GM10248 (cell line): ENCODE data around the gene MMD.
"Not testable (repeated sequence)": the region's sequence is repeated elsewhere in the genome, so short reads cannot be mapped to it uniquely, and the experiment has no call there.

Experiments used
- CTCF ChIA-PET: fragments of 300-600 bp; sonication (Branson Sonifier 250); formaldehyde crosslinking; extraction: SDS; loops from one replicate; lab custom pipeline; 2021; ENCODE audit warnings: antibody characterized with exemption; lab: Yijun Ruan, JAX
- POLR2A ChIA-PET: fragments of 350-650 bp; sonication (Branson Sonifier 250); formaldehyde crosslinking; extraction: SDS; loops from one replicate; lab custom pipeline; 2020; ENCODE audit warnings: antibody characterized with exemption; lab: Yijun Ruan, JAX
- DNase-seq: peaks from one replicate; pipeline ENCODE4 v3.0.0; 2012; ENCODE audit errors: extremely low spot score
- TF ChIP-seq, protein P1 (sequence below): IDR thresholded peaks from 2 replicates; pipeline ENCODE4 v1.5.1; 2012; ENCODE audit warnings: mild to moderate bottlenecking, low read depth; ENCODE audit errors: extremely low read depth, missing control alignments, control extremely low read depth

The MMD gene

DNA sequence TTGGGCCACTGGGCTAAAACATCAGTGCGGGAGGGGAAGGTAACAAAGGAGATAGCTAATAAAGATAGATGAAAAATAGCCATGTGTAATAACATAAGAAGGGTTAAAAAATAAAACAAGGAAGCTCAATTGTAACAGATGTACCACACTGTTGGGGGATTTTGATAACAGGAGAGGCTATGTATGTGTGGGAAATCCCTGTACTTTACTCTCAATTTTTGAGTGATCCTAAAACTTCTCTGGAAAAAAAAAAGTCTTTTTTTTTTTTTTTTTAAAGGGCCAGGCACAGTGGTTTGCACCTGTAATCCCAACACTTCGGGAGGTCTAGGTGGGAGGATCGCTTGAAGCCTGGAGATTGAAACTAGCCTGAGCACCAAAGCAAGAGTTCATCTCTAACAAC lies 1.9 kb upstream of the MMD start:
- TF ChIP-seq, protein P1, sequence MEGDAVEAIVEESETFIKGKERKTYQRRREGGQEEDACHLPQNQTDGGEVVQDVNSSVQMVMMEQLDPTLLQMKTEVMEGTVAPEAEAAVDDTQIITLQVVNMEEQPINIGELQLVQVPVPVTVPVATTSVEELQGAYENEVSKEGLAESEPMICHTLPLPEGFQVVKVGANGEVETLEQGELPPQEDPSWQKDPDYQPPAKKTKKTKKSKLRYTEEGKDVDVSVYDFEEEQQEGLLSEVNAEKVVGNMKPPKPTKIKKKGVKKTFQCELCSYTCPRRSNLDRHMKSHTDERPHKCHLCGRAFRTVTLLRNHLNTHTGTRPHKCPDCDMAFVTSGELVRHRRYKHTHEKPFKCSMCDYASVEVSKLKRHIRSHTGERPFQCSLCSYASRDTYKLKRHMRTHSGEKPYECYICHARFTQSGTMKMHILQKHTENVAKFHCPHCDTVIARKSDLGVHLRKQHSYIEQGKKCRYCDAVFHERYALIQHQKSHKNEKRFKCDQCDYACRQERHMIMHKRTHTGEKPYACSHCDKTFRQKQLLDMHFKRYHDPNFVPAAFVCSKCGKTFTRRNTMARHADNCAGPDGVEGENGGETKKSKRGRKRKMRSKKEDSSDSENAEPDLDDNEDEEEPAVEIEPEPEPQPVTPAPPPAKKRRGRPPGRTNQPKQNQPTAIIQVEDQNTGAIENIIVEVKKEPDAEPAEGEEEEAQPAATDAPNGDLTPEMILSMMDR: no peak
- ChIA-PET CTCF (interaction anchor here (1.0 to 1.7 kb wide), 2 partner anchors 10 to 18 kb away, joined by 3 to 4 read pairs; no protein-coding TSS in a partner anchor), POLR2A (no interaction called here)
- no peak for DNase-seq

DNA sequence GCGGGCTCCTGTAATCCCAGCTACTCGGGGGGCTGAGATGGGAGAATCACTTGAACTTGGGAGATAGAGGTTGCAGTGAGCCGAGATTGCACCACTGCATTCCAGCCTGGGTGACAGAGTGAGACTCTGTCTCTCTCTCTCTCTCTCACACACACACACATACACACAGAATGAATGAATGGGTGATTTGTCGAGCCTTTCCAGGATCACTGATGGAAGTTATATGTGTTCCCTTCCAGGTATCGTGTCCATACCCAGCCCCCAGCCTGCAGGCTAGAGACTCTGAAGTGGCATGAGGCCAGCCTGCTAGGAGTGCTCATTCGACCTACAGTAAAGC lies 1.2 kb upstream of the MMD start:
- DNase-seq, POLR2A ChIA-PET: not testable (repeated sequence)
- CTCF ChIA-PET: interaction anchor here (1.0 to 1.7 kb wide), 2 partner anchors 10 to 18 kb away, joined by 3 to 4 read pairs; no protein-coding TSS in a partner anchor

DNA sequence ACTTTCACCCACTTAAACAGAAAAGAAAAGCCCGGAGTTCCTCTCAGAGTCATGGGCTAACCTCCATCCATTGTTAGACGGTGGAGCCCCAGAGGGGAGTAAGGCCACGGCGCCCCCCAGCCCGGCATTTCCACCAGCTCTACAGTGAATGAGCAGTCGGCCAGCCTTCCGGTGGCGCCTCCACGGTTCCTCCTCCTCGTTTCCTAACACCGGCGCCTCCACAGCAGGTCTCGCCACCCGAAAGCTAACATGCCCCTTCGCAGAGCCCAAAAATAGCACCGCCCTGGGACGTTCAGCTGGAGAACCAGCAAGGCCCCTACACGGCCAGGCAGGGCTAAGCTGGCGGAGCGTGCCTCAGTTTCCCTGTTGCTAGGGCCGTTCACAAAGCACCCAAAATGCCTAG lies 858 bp downstream of the MMD start:
- TF ChIP-seq, protein P1: no peak
- DNase-seq: peak; percentile 30
- CTCF ChIA-PET: interaction anchor here (1.1 to 2.3 kb wide), 6 partner anchors 10 to 95 kb away, joined by 3 to 7 read pairs (median 4); no protein-coding TSS in a partner anchor
- POLR2A ChIA-PET: no interaction called here

DNA sequence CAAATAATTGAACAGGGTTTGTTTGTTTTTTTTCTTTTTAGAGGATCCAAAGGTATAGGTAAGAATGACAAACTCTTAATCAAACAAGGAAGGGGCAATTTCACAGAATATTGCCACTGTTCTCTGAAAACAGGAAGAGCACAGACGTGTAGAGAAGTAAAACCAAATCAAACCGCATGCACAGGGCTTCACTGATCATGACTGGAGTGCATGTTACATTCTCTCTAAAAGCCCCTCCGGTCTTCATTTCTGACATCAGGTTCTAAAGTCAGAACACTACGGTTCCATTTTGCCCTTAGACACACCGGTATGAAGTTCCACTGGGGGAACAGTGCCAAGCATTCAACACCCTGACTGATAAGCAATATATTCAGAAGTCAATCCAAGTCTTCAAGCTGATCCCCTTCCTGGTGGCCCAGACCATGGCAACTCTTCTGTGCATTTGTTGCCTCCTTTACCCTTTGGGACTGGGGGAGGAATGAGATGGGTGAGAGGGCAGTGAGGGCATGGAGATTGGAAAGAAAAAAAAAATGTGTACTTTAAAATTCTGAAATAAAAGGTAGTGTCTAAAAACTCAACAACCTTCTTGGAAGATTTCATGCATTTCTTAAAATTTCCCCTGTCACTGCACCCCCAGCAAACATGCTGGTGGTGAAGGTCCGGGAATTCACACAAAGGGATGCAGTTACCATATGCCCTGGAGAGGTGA lies 1.4 kb downstream of the MMD start:
- DNase-seq: peak; percentile 47
- ChIA-PET CTCF (interaction anchor here (1.1 to 2.3 kb wide), 4 partner anchors 10 to 96 kb away, joined by 3 to 7 read pairs (median 4); no protein-coding TSS in a partner anchor), POLR2A (no interaction called here)
- TF ChIP-seq, protein P1: no peak

DNA sequence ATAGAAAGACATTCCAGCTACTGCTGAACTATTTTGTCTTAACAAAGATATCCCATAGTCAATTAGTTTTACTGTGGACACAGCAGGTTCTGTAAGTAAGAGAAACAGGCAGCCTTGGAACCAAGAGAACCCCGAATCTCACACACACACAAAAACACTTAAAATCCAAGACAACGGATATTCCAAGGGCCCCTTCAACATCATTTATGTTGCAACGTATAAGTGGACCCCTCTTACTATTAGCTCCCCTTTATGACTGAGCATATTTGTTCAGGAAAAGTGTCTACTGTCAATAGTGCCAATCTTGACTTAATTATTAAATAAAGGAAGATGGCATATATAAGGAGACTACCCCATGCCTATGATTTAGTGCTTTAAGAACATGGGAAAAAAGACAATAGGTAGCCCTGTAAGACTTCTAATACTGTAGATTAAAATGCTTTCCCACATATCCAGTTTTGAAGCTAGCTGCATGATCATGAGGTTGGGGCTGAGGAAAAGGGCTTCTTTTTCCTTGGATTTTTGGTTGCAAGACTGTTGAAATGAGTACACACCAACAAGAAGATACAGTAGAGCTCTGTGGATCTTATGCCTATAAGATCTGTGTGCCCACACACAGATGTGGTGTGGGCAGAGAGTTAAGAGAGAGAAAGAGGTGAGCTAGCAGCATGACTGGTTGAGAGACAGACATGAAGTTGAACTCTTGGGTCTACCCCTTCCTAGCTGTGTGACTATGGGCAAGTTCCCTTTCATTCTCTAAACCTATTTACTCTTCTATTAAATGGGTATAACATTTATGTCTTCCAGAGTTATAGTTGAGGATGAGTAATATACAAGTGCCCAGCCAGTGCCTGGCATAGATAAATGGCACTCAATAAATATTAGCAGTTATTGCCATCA lies 3.0 kb downstream of the MMD start:
- ChIA-PET POLR2A (no interaction called here), CTCF (interaction anchor here (0.8 to 1.7 kb wide), 7 partner anchors 8 to 426 kb away, joined by 3 to 7 read pairs (median 3); no protein-coding TSS in a partner anchor)
- TF ChIP-seq, protein P1: no peak
- no peak for DNase-seq

DNA sequence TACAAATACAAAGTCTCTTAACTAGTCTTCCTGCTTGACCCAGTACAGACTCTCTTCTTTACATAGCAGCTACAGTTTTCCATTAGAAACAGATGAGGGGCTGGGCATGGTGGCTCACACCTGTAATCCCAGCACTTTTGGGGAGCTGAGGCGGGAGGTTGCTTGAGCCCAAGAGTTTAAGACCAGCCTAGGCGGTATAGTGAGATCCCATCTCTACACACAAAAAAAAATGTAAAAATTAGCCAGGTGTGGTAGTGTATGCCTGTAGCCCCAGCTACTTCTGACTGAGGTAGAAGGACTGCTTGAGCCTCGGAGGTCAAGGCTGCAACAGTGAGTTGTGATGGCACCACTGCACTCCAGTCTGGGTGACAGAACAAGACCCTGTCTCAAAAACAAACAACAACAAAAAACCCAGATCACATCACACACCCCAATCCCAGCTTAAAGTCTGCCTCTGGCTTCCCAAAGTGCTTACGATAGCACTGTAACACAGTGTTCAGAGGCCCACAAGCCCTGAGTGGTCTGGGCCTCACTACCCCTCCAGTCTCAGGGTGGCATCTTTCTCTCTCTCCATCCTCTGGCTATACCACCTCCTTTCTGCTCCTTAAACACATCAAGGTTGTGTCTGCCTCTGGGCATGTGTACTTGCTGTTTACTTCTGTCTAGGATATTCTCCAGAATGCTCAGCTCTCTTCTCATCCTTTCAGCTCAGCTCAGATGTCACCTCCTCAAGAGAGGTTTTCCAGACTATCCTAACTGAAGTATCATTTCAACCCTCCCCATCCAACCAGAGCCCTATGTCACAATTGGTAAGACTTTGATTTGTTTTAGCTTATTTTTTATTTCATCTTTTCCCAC lies 4.0 kb downstream of the MMD start:
- ChIA-PET POLR2A (no interaction called here), CTCF (interaction anchor here (0.8 to 1.7 kb wide), 8 partner anchors 9 to 425 kb away, joined by 3 to 7 read pairs (median 3); no protein-coding TSS in a partner anchor)
- TF ChIP-seq, protein P1: no peak
- DNase-seq: no peak
